Measurements from ENCODE around the gene STARD3.
"Not testable (repeated sequence)": the region's sequence is repeated elsewhere in the genome, so short reads cannot be mapped to it uniquely, and the experiment has no call there.

Gene STARD3

DNA sequence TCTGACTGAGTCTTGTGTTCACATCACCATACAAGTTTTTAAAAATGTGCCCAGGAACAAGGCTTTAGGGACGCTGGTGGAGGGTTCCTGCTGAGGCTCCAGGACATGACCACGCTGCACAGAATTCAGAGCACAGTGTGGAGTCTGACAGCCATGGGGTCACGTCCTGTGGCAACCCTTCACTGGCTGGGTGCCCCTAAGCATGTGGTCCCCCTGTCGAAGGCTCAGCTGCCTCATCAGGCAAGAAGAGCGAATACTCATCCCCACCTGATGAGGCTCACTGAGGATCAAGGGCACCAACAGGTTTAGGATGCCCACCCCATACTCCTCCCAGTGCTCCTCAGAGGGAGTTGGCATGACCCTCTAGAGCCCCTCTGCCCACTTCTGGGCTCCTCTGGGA, 37.2 kb downstream of the STARD3 start:
- no peak for DNase-seq

DNA sequence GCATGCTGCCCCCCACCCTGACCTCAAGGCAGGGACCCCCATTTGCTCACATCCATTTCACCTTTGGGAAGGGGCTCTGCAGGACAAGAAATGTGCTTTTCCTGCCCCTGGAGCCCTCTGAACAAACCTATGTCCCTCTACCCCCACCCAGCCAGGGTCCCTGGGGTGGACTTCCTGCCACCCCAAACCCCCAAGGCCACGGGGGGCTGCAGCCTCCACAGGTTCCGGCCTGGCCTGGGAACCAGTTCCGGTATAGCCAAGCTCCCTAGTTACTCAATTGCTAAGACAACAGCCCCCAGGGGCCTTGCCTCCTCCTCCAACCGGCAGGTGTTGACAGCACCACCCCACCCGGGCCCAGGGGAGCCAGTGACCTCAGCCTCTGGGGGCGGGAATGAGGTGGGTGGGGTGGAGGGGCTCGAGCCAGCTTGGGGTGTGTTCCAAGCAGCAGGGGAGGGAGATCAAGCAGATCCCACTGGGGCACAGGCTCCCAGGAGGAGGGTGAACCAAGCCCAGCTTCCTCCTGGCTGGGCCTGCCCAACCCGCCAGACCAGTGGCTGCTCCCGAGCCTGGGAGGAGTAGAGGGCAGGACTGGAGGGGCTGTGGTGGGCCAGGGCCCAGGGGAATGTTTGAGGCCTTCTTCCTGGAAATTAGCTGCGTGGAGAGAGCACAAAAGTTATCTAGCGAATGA, 37.9 kb downstream of the STARD3 start:
- no peak for DNase-seq

GRCh38 chr17:39675390-39676082, 38.6 kb downstream of the STARD3 start:
- DNase-seq: no peak

DNA sequence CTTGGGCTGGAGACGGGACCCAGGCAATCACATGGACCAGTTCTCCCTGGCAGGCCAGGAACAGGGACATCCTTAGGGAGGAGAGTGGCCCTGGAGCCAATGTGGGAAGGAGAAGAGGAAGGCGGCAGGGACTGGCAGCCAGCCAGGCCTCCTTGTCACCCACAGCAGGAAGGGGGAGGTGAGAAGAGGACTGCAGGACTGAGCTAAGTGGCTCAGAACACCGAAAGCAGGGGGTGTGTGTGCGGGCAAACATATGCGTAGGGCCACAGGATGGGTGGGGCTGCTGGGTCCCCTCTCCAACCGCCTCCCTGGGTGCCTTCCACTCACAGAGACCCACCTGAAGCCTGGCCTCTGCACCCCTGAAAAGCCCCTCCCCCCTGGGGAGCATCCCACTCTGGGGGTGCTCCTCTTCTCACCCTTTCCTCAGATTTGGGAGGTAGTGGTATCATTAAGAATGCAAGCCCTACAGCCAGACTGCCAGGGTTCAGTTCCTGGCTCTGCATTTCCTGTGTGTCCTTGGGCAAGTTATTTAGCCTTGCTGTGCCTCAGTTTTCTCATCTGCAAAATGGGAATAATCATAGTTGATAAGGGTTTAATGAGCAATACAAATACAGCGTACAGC, 39.4 kb downstream of the STARD3 start:
- no peak for DNase-seq

DNA sequence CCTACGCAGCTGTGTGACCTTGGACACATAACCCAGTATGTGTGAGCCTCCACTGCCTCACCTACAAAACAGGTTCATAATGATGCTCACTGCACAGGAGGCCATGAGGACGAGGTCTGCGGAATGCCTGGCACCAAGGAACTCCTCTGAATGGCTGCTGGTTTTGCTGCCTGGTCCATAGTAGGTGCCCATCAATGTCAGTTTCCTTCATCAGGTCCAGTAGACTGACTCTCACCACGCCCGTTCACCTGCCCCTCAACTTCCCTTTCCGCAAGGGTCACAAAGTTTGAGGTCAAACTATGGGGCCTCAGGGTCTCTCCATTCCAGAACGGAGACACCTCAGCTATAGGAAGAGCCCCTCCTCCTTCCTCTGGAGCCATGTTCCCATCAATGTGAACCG, 40.1 kb downstream of the STARD3 start:
- DNase-seq: no peak

DNA sequence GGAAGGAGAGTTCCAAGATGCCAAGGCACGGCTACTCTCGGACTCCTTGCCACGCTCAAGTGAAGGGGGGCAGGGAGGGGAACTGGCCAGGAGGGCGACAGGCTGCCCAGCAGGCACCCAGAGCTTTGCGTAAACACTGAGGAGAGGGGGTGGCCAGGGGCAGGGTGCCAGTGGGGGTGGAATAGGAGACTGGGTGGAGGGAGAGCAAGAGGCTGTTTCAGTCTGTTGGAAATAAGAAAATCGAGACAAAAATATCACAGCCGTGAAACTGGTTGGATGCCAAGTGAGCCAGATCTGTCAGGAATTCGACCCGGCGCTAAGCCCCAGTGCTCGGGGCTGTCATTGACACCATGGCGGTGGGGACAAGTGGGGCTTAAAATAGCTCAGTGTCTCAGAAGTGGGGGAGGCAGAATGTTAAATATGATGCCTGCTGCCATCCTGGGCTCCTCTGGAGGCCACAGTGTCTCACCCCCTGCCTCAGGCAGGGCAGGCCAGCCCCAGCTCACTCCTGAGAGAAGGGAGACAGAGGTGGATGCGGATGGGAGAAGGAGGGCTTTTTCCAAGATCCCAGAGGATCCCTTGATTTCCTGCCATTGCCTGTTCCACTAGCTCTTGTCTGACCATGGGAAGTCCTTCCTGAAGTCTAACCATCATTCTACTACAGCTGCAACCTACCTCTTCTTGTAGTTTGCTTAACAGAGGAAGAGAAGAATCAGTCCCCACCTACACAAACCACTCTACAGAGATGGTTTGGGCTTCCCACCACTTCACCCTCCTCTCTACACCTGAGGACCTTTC, 40.8 kb downstream of the STARD3 start:
- DNase-seq: no peak

GRCh38 chr17:39678340-39679116, 41.6 kb downstream of the STARD3 start:
- DNase-seq: no peak

GRCh38 chr17:39679521-39680192, 42.7 kb downstream of the STARD3 start:
- no peak for DNase-seq

DNA sequence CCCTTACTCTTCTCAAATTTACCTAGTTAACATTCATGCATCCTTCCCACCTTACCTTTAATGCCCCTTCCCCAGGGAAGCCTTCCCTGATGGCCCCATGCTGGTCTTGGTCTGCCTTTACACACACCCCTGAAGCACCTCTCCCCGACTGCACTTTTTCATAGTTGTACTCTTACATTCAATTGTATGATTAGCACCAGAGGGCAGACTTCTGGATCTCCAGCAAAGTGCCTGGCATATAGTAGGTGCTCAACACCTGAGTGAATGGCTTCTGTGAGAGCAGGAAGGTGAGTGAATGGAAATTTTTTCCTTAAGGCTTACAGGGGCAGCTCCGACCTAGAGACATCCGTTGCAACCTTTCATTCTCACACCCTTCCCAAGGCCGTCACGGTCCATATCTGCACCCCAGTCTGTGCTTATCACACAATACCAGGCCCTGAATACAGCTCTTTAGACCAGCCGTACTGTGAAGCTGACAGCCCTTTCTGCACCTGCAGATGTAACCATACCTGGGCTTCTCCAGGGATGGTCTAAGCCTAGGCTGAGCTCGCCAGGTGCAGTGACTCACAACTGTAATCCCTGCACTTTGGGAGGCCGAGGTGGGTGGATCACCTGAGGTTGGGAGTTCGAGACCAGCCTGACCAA, 46.5 kb downstream of the STARD3 start:
- no peak for DNase-seq

GRCh38 chr17:39684369-39685192, 47.6 kb downstream of the STARD3 start:
- no peak for DNase-seq

DNA sequence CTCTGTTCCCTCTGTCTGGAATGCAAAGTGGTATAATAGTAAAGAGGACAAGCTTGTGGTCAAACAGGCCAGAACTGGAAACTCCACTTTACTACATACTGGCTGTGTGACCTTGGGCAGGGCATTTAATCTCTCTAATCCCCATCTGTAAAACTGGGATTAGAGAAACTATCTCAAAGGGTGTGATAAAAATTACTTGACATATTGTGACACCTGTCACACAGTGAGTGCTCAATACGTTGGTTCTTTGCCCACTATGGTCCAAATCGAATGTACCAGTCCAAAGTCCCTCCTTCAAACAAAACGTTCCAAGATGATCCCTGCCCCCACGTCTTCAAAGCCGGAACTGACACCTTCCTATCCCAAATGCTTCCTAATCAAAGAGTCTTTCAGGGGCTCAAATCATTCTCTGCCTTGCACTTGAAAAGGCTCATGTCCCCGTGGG, 50.2 kb downstream of the STARD3 start:
- DNase-seq: no peak

GRCh38 chr17:39687546-39688474, 50.9 kb downstream of the STARD3 start, which contains the start of gene PGAP3:
TSS of gene PGAP3 (minus strand) at chr17:39688057. CDS start at chr17:39688014, 43 bp downstream.
- peak; percentile 83 for DNase-seq

- no peak for DNase-seq
Observed at GRCh38 chr17:39688475-39688835, 51.5 kb downstream of the STARD3 start.

DNA sequence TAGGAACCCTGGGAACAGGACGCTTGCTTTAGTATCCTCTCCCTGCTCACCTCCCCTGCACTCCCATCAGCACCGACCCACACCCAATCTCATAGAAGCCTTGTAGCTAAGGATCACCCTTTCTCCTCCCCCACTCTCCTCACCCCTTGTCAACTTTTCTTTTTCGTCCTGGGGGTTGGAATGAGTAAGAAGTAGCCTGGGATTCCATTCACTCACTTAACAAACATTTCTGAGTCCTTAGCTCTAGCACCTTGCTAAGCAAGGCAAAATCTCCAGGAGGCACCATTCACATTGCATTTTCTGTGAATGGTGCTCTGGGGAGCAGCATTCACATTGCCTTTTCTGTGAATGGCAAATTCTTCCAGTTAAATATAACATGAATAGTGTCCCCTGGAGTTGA, 52.0 kb downstream of the STARD3 start:
- no peak for DNase-seq

DNA sequence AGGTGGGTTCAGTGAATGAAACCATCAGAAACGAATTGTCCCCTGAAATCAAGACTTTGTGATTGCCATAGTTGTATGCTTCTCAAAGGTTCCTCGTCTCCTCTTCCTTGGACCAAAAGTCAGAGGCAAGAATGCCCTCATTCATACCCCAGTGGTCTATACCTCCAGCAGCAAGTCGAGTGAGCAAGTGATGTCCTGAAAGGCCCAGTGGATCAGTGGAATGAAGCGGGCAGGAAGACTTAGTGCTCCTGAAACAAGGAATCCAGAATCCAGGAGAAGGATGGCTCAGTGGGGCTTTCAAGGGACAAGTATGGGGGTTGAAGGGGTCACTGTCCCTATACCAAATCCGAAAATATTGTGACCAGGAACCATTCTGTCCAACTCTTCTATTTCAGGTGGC, 57.6 kb downstream of the STARD3 start:
- DNase-seq: no peak

DNA sequence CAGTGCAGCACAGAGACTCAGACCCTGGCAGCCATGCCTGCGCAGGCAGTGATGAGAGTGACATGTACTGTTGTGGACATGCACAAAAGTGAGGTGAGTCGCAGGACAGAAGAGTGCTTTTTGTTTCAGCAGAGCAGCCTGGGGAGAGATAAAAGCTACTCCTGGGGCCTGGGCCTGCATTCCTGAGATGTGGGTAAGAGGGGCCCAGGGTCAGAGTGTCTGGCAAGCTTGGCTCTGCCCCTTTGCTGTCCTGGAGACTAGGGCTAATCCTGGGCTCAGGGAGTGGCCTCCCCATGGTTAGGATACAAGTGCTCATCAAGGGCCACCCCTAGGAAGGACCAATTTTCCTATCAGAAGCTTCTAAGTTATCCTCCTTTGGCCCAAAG, 58.1 kb downstream of the STARD3 start:
- no peak for DNase-seq

GRCh38 chr17:39696731-39697130, 59.8 kb downstream of the STARD3 start:
- no peak for DNase-seq

GRCh38 chr17:39697961-39698360, 61.0 kb downstream of the STARD3 start:
- DNase-seq: no peak

- not testable (repeated sequence) for DNase-seq
Observed at GRCh38 chr17:39699157-39699817, 62.3 kb downstream of the STARD3 start.
